ENCODE data around the gene DDIAS. TPM values are rescaled to one million over a fixed set of nuclear protein-coding genes. Genes with fewer than 3 reads are reported as not detected.

DDIAS gene
- total RNA-seq (2022; extraction: Qiagen RNA extraction), result 13.0 to 18.5 TPM (median 15.2 TPM) in 5 replicates

GRCh38 chr11:82901165-82901921 is at the start of gene DDIAS:
Gene DDIAS, plus strand, starts transcription at chr11:82901736. Its CDS starts 13,003 bp downstream, at chr11:82914739.

GRCh38 chr11:82900277-82901164 is 1.0 kb upstream of the DDIAS start, which contains the start of gene PRCP:
Gene PRCP, minus strand, starts transcription at chr11:82900430. Its CDS starts 28 bp downstream, at chr11:82900402.

Other genes with a start within 250 kb of the DDIAS start
- gene FAM181B, start 167.9 kb upstream of the DDIAS start, total RNA-seq (2022; extraction: Qiagen RNA extraction), result 0.04 to 0.08 TPM (median 0.05 TPM) in 4 of 5 replicates, not detected in the other
- 45.8 to 52.4 TPM (median 50.0 TPM) in 5 replicates for gene PRCP, start 1.3 kb upstream of the DDIAS start, total RNA-seq (2022; extraction: Qiagen RNA extraction)
- gene RAB30, start 170.2 kb downstream of the DDIAS start, total RNA-seq (2022; extraction: Qiagen RNA extraction), result 6.2 to 8.1 TPM (median 6.7 TPM) in 5 replicates

All from A549 treated with Mapracorat at 1 μM for 4 hours (cell line).